22Rv1 (cell line): ENCODE data around the gene RPRD1A.
"Not testable (repeated sequence)": the region's sequence is repeated elsewhere in the genome, so short reads cannot be mapped to it uniquely, and the experiment has no call there.

Source experiments
- ZFX ChIP-seq: fragments of 450-650 bp; IDR thresholded peaks from 2 replicates; pipeline ENCODE4 v1.6.1; 2017; ENCODE audit warnings: antibody characterized with exemption, borderline replicate concordance
- TF ChIP-seq, protein P1 (sequence below): fragments of 450-650 bp; IDR thresholded peaks from 2 replicates; pipeline ENCODE4 v1.5.1; 2017; ENCODE audit warnings: mild to moderate bottlenecking

DNA sequence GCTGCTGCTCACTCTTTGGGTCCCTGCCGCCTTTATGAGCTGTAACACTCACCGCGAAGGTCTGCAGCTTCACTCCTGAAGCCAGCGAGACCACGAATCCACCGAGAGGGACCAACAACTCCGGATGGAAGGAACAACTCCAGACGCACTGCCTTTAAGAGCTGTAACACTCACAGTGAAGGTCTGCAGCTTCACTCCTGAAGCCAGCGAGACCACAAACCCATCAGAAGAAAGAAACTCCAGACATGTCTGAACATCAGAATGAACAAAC is 2.6 kb downstream of the RPRD1A start:
- TF ChIP-seq, protein P1, sequence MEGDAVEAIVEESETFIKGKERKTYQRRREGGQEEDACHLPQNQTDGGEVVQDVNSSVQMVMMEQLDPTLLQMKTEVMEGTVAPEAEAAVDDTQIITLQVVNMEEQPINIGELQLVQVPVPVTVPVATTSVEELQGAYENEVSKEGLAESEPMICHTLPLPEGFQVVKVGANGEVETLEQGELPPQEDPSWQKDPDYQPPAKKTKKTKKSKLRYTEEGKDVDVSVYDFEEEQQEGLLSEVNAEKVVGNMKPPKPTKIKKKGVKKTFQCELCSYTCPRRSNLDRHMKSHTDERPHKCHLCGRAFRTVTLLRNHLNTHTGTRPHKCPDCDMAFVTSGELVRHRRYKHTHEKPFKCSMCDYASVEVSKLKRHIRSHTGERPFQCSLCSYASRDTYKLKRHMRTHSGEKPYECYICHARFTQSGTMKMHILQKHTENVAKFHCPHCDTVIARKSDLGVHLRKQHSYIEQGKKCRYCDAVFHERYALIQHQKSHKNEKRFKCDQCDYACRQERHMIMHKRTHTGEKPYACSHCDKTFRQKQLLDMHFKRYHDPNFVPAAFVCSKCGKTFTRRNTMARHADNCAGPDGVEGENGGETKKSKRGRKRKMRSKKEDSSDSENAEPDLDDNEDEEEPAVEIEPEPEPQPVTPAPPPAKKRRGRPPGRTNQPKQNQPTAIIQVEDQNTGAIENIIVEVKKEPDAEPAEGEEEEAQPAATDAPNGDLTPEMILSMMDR = not testable (repeated sequence)
- not testable (repeated sequence) for TF ChIP-seq ZFX
